OCI-LY7 (cell line): Measurements from ENCODE around the gene TXNDC15.

Experiments
- CTCF ChIP-seq: fragments of 200-600 bp; sonication (generic); conservative IDR thresholded peaks from 2 replicates; pipeline ENCODE4 v1.5.1; 2014; ENCODE audit warnings: mild to moderate bottlenecking, antibody characterized with exemption, low read length, moderate library complexity, mixed read lengths
- EZH2phosphoT487 ChIP-seq: fragments of 200-600 bp; sonication (generic); IDR thresholded peaks from 2 replicates; pipeline ENCODE4 v1.6.1; 2018; ENCODE audit warnings: low read depth, borderline replicate concordance, mild to moderate bottlenecking, mixed run types, antibody characterized with exemption, low read length, moderate library complexity, mixed read lengths

- TF ChIP-seq CTCF (no peak), EZH2phosphoT487 (no peak)
Observed at GRCh38 chr5:134892282-134892681, 18.1 kb downstream of the TXNDC15 start.
